K562 (cell line): ENCODE measurements around the gene POLR3A. TPM values are rescaled to one million over a fixed set of nuclear protein-coding genes. Genes with fewer than 3 reads are reported as not detected.

Source experiments
- ATAC-seq: fragments of 200-7000 bp; cut with Tn5 transposase; 3 replicates; pipeline ENCODE4 v1.9.1; 2020; ENCODE audit warnings: moderate library complexity
- BruUV-seq: library from RNA; stranded (reverse); fragments of 400-500 nt; replicated peaks from 2 replicates; lab custom pipeline; 2021; lab: Mats Ljungman, UMichigan
- CTCF ChIA-PET: fragments of 300-600 bp; formaldehyde crosslinking; extraction: SDS; loops from one replicate; lab custom pipeline; 2021; ENCODE audit warnings: low intra/inter-chr PET ratio; lab: Yijun Ruan, JAX
- POLR2A ChIA-PET: fragments of 300-600, 350-650 bp; sonication (Branson Sonifier 250); formaldehyde crosslinking; extraction: SDS; loops from one replicate; lab custom pipeline; 2021; ENCODE audit warnings: antibody characterized with exemption, inconsistent platforms; lab: Yijun Ruan, JAX
- DNase-seq, 4 experiments: peaks; one replicate each; pipeline versions ENCODE4 v3.0.0 to v3.0.0-alpha.2; 2011 to 2018; ENCODE audit warnings: low spot score in 3 of 4, mixed read lengths in 3 of 4; ENCODE audit errors: extremely low read depth in 1 of 4
- FAIRE-seq: peaks from 2 replicates; lab custom pipeline; 2011; peaks lifted over from hg19 to GRCh38; lab: Jason Lieb, UNC
- H2AFZ ChIP-seq: 2 replicates; pipeline ENCODE4 v1.6.0; 2011; ENCODE audit warnings: low read depth, low read length, control low read depth, inconsistent platforms
- H3K27ac ChIP-seq: fragments of 200-600 bp; 3 replicates; pipeline ENCODE4 v1.8.0; 2011; ENCODE audit warnings: low read depth, mild to moderate bottlenecking, control low read depth, inconsistent platforms, low read length, moderate library complexity, mixed read lengths; ENCODE audit errors: extremely low read depth
- H3K27me3 ChIP-seq, 2 experiments: fragments of 300-600 bp in 1 of 2; 2 replicates in 1 of 2; 3 replicates in 1 of 2; pipeline versions ENCODE4 v1.6.0 to v1.8.0; 2011; ENCODE audit warnings: inconsistent platforms in 2 of 2, low read length in 2 of 2, mild to moderate bottlenecking in 1 of 2, mixed read lengths in 1 of 2, moderate library complexity in 1 of 2; ENCODE audit not compliant: control insufficient read depth in 2 of 2, insufficient read depth in 2 of 2
- H3K36me3 ChIP-seq: fragments of 300-600 bp; 3 replicates; pipeline ENCODE4 v1.8.0; 2011; ENCODE audit warnings: mild to moderate bottlenecking, low read length, inconsistent platforms; ENCODE audit not compliant: control insufficient read depth, insufficient read depth
- H3K4me1 ChIP-seq, 2 experiments: fragments of 200-600 bp in 1 of 2; replicated peaks in 1 of 2; 2 replicates in 1 of 2; 3 replicates in 1 of 2; pipeline versions ENCODE4 v1.5.1 to v1.8.0; 2011; ENCODE audit warnings: inconsistent platforms in 2 of 2, low read length in 2 of 2, mild to moderate bottlenecking in 1 of 2, mixed read lengths in 1 of 2, moderate library complexity in 1 of 2; ENCODE audit not compliant: control insufficient read depth in 2 of 2, insufficient read depth in 2 of 2
- H3K4me2 ChIP-seq: 2 replicates; pipeline ENCODE4 v1.6.1; 2011; ENCODE audit warnings: low read length, control low read depth, inconsistent platforms, mixed read lengths; ENCODE audit not compliant: insufficient read depth
- H3K4me3 ChIP-seq: fragments of 200-600 bp; sonication (generic), shearing (Covaris generic); 2 replicates; pipeline ENCODE4 v1.5.1; 2016; ENCODE audit warnings: control low read depth, inconsistent platforms
- H3K79me2 ChIP-seq: fragments of 200-600 bp; 3 replicates; pipeline ENCODE4 v1.8.0; 2011; ENCODE audit warnings: low read length, inconsistent platforms; ENCODE audit not compliant: control insufficient read depth, insufficient read depth
- H3K9ac ChIP-seq, 2 experiments: 2 replicates each; pipeline versions ENCODE4 v1.6.0 to v1.6.1; 2011; ENCODE audit warnings: low read depth in 2 of 2, low read length in 2 of 2, control low read depth in 1 of 2, inconsistent platforms in 1 of 2, mild to moderate bottlenecking in 1 of 2, mixed read lengths in 1 of 2; ENCODE audit not compliant: insufficient read depth in 1 of 2
- H3K9me1 ChIP-seq: one replicate; pipeline ENCODE4 v1.6.0; 2011; ENCODE audit warnings: inconsistent platforms, mild to moderate bottlenecking, low read length, moderate library complexity; ENCODE audit not compliant: control insufficient read depth, insufficient read depth
- H3K9me3 ChIP-seq: replicated peaks from 2 replicates; pipeline ENCODE4 v1.5.1; 2011; ENCODE audit warnings: low read depth, low read length, inconsistent platforms; ENCODE audit not compliant: control insufficient read depth, insufficient read depth
- H4K20me1 ChIP-seq: replicated peaks from 2 replicates; pipeline ENCODE4 v1.6.1; 2011; ENCODE audit warnings: low read length, inconsistent platforms, mixed read lengths; ENCODE audit not compliant: control insufficient read depth, insufficient read depth
- BRD9 ChIP-seq: fragments of 450-650 bp; IDR thresholded peaks from 2 replicates; pipeline ENCODE4 v1.6.1; 2018; ENCODE audit warnings: low read depth; ENCODE audit not compliant: partially characterized antibody
- CBFA2T3 ChIP-seq: fragments of 450-650 bp; IDR thresholded peaks from 2 replicates; pipeline ENCODE4 v1.6.1; 2017
- EHMT2 ChIP-seq: fragments of 450-650 bp; IDR thresholded peaks from 2 replicates; pipeline ENCODE4 v1.6.1; 2018; ENCODE audit warnings: antibody characterized with exemption
- HES1 ChIP-seq: fragments of 450-650 bp; IDR thresholded peaks from 2 replicates; pipeline ENCODE4 v1.6.1; 2016; ENCODE audit warnings: low read depth, mild to moderate bottlenecking, moderate library complexity
- HNRNPLL ChIP-seq: fragments of 200-400 bp; formaldehyde crosslinking; IDR thresholded peaks from 2 replicates; pipeline ENCODE4 v1.6.1; 2017; ENCODE audit warnings: low read length, low read depth, mild to moderate bottlenecking; ENCODE audit not compliant: poor library complexity, severe bottlenecking
- IFI16 ChIP-seq: fragments of 250-450 bp; sonication (Bioruptor Pico); IDR thresholded peaks from 2 replicates; pipeline ENCODE4 v2.1.2; 2022; ENCODE audit warnings: mild to moderate bottlenecking, inconsistent platforms
- KAT7 ChIP-seq: sonication (generic); formaldehyde crosslinking; IDR thresholded peaks from 2 replicates; pipeline ENCODE4 v1.8.0; 2022; ENCODE audit warnings: missing genetic modification reagents, mild to moderate bottlenecking, borderline replicate concordance
- MAFK ChIP-seq: IDR thresholded peaks from 2 replicates; pipeline ENCODE4 v1.6.1; 2011; ENCODE audit warnings: low read length, improper control_type of control experiment
- MEF2A ChIP-seq: IDR thresholded peaks from 2 replicates; pipeline ENCODE4 v1.6.1; 2011; ENCODE audit warnings: low read depth, mild to moderate bottlenecking, low read length, moderate library complexity; ENCODE audit not compliant: control insufficient read depth
- NBN ChIP-seq: fragments of 450-650 bp; IDR thresholded peaks from 2 replicates; pipeline ENCODE4 v1.6.1; 2016; ENCODE audit warnings: low read depth, mild to moderate bottlenecking
- NCOA2 ChIP-seq, 2 experiments: fragments of 450-650 bp; IDR thresholded peaks; 2 replicates each; pipeline ENCODE4 v1.6.1; 2018; ENCODE audit warnings: mild to moderate bottlenecking in 2 of 2, moderate library complexity in 1 of 2; ENCODE audit not compliant: partially characterized antibody in 2 of 2
- NR3C1 ChIP-seq: sonication (generic); formaldehyde crosslinking; IDR thresholded peaks from 2 replicates; pipeline ENCODE4 v1.8.1; 2022; ENCODE audit warnings: missing genetic modification reagents
- RBM25 ChIP-seq: fragments of 200-400 bp; formaldehyde crosslinking; IDR thresholded peaks from 2 replicates; pipeline ENCODE4 v1.6.1; 2018; ENCODE audit warnings: low read length, low read depth, moderate library complexity; ENCODE audit not compliant: severe bottlenecking
- SRSF9 ChIP-seq: fragments of 200-400 bp; formaldehyde crosslinking; IDR thresholded peaks from 2 replicates; pipeline ENCODE4 v1.6.1; 2017; ENCODE audit warnings: low read depth, low read length, borderline replicate concordance
- THAP7 ChIP-seq: fragments of 250-450 bp; sonication (Bioruptor Pico); IDR thresholded peaks from 2 replicates; pipeline ENCODE4 v1.5.0; 2021
- ZBTB17 ChIP-seq: fragments of 450-650 bp; formaldehyde crosslinking; IDR thresholded peaks from 2 replicates; pipeline ENCODE4 v1.4.0; 2020; ENCODE audit warnings: mild to moderate bottlenecking
- ZNF121 ChIP-seq: sonication (generic); formaldehyde crosslinking; conservative IDR thresholded peaks from 2 replicates; pipeline ENCODE4 v1.8.0; 2022; ENCODE audit warnings: missing genetic modification reagents
- ZNF263 ChIP-seq: sonication (generic); formaldehyde crosslinking; IDR thresholded peaks from 2 replicates; pipeline ENCODE4 v1.8.0; 2022; ENCODE audit warnings: mild to moderate bottlenecking, missing genetic modification reagents, borderline replicate concordance
- WGBS: fragments of 100-300 bp; shearing (Covaris generic); methylation state at CpG from one replicate; pipeline ENCODE4 v1.1.6; 2016; ENCODE audit warnings: low coverage, mixed read lengths; ENCODE audit not compliant: insufficient coverage; ENCODE audit errors: missing lambda C conversion rate; 5-methylcytosine and 5-hydroxymethylcytosine counted together
- in situ Hi-C: fragments of 300-500 bp; cut with MboI; formaldehyde crosslinking; loops from 4 replicates; pipeline ENCODE4 v1.15.0; 2018; ENCODE audit warnings: inconsistent platforms, mixed read lengths
- intact Hi-C: fragments of 100-400 bp; cut with micrococcal nuclease; formaldehyde crosslinking; loops from 2 replicates; pipeline ENCODE4 v1.14.2; 2022
- polyA plus RNA-seq, 8 experiments: library from polyadenylated mRNA; depleted of rRNA in 4 of 8; stranded (reverse) in 5 of 8; unstranded in 3 of 8; fragments of >200 nt; fragmentation: Nextera tagmentation in 2 of 8; fragmentation: Illumina TruSeq in 1 of 8; extraction: Ambion mirVana in 2 of 8; extraction: Trizol in 1 of 8; gene quantifications; 2 replicates each; pipeline versions ENCODE4 v1.2.1 to v1.2.3, GENCODE V29; 2011 to 2014; ENCODE audit warnings: inconsistent platforms in 1 of 8, missing spikeins in 1 of 8
- total RNA-seq, 7 experiments: library from RNA; depleted of rRNA in 6 of 7; stranded (reverse); fragments of >200 nt in 6 of 7; fragmentation: Illumina TruSeq in 2 of 7; extraction: Trizol in 2 of 7; gene quantifications; 2 replicates each; pipeline versions ENCODE4 v1.2.1 to v1.2.3, GENCODE V29; 2011 to 2021; ENCODE audit warnings: low replicate concordance in 1 of 7

POLR3A gene
- total and polyA plus RNA-seq, 9 of the 15 experiments (the other 6 are each of a cell fraction or from before 2014, with no cell fraction given): 14.9 to 37.0 (median 26.7) TPM

- intact Hi-C loops: loop anchor here (5.0 kb wide), 1 partner anchor 36 kb away; no protein-coding TSS in a partner anchor
- BruUV-seq: no TSS peak
- Histone ChIP-seq H3K27me3 (no peaks in the 10 kb centered on the region), H2AFZ (no peak overlapping the region), H3K9ac (no peak overlapping the region), H3K27ac (no peak overlapping the region), H3K4me2 (no peak overlapping the region), H3K4me1 (peaks cover 4% of the 10 kb centered on the region in 2 experiments; a peak in 3 of 5 replicates), H4K20me1 (no peaks in the 10 kb centered on the region; the same call in 1 of the 2 replicates), H3K9me3 (no peaks in the 10 kb centered on the region), H3K9me1 (no peaks in the 10 kb centered on the region), H3K36me3 (peaks cover 89% of the 10 kb centered on the region), H3K79me2 (peaks cover 24% of the 10 kb centered on the region), H3K4me3 (no peak overlapping the region)
- ChIA-PET CTCF (no interaction called here), POLR2A (no interaction called here)
- peak; percentile 76 for TF ChIP-seq ZNF121 (CRISPR knock-in tag)
- TF ChIP-seq MEF2A: no peak
- no peak for TF ChIP-seq MAFK
- peak; percentile 64 for TF ChIP-seq RBM25
- DNase-seq (no peak), ATAC-seq (no peak), FAIRE-seq (no peak)
- WGBS: 92% methylated on average over 3 of the region's 3 CpGs
- in situ Hi-C loops: no loop called here
These were observed 5.6 kb downstream of the POLR3A start for GRCh38 chr10:78023741-78024140.

- Histone ChIP-seq H3K79me2 (no peaks in the 10 kb centered on the region), H3K4me3 (no peak overlapping the region), H3K4me1 (no peaks in the 10 kb centered on the region), H3K9me1 (no peaks in the 10 kb centered on the region), H2AFZ (no peak overlapping the region), H3K36me3 (peaks cover 96% of the 10 kb centered on the region), H3K27ac (no peak overlapping the region), H3K27me3 (no peaks in the 10 kb centered on the region), H4K20me1 (no peaks in the 10 kb centered on the region), H3K9me3 (no peaks in the 10 kb centered on the region), H3K9ac (no peak overlapping the region), H3K4me2 (no peak overlapping the region)
- DNase-seq: no peak
- ATAC-seq: no peak
- CTCF ChIA-PET: interaction anchor here (1.1 kb wide), 1 partner anchor 9 kb away, joined by 3 read pairs; no protein-coding TSS in a partner anchor
- WGBS: 91% methylated on average over 2 of the region's 2 CpGs
- no TSS peak for BruUV-seq
- FAIRE-seq: no peak
- intact Hi-C loops (loop anchor here (5.0 kb wide), 1 partner anchor 34 kb away; no protein-coding TSS in a partner anchor), in situ Hi-C loops (no loop called here)
- POLR2A ChIA-PET: interaction anchor here (0.9 kb wide), 1 partner anchor 16 kb away, joined by 7 read pairs; no protein-coding TSS in a partner anchor
- TF ChIP-seq HNRNPLL (no peak), NCOA2 (IDR thresholded peaks at IDR 0.05; ENCODE audit: partially characterized antibody in 2 of 2) (no peak), KAT7 (CRISPR knock-in tag) (no peak), ZBTB17 (CRISPR knock-in tag) (no peak), SRSF9 (no peak), EHMT2 (no peak), IFI16 (CRISPR knock-in tag) (no peak), NR3C1 (no peak), THAP7 (no peak), NBN (no peak), ZNF263 (CRISPR knock-in tag) (no peak), HES1 (no peak), CBFA2T3 (no peak), BRD9 (no peak)
These were observed 8.1 kb downstream of the POLR3A start for GRCh38 chr10:78021201-78021600.
